K562 (cell line): Measurements from ENCODE around the gene AHNAK. TPM values are rescaled to one million over a fixed set of nuclear protein-coding genes. Genes with fewer than 3 reads are reported as not detected.

Source experiments
- ARID1B ChIP-seq: fragments of 450-650 bp; IDR thresholded peaks from 2 replicates; pipeline ENCODE4 v1.6.1; 2016; ENCODE audit warnings: antibody characterized with exemption, mild to moderate bottlenecking, inconsistent platforms
- ERF ChIP-seq: fragments of 450-650 bp; formaldehyde crosslinking; IDR thresholded peaks from 2 replicates; pipeline ENCODE4 v1.4.0; 2020; ENCODE audit warnings: mild to moderate bottlenecking, mixed read lengths
- FOXK2 ChIP-seq, 2 experiments: fragments of 450-650 bp; IDR thresholded peaks in 1 of 2; conservative IDR thresholded peaks in 1 of 2; 2 replicates each; pipeline ENCODE4 v1.6.1; 2016; ENCODE audit warnings: low read depth in 2 of 2, mild to moderate bottlenecking in 1 of 2
- KLF1 ChIP-seq: fragments of 450-650 bp; IDR thresholded peaks from 2 replicates; pipeline ENCODE4 v1.6.1; 2016; ENCODE audit warnings: missing genetic modification characterization, missing compliant biosample characterization
- NCOA1 ChIP-seq: fragments of 450-650 bp; IDR thresholded peaks from 2 replicates; pipeline ENCODE4 v1.6.1; 2016; ENCODE audit warnings: low read depth
- NRF1 ChIP-seq, 2 experiments: fragments of 450-650 bp; IDR thresholded peaks in 1 of 2; conservative IDR thresholded peaks in 1 of 2; 2 replicates each; pipeline ENCODE4 v1.6.1; 2014; ENCODE audit warnings: mild to moderate bottlenecking in 2 of 2
- POLR2A ChIP-seq: fragments of 450-650 bp; conservative IDR thresholded peaks from 2 replicates; pipeline ENCODE4 v1.6.1; 2016
- RBFOX2 ChIP-seq: fragments of 200-400 bp; formaldehyde crosslinking; IDR thresholded peaks from 2 replicates; pipeline ENCODE4 v1.6.1; 2017; ENCODE audit warnings: low read depth, mild to moderate bottlenecking, low read length, moderate library complexity
- SMAD1 ChIP-seq: fragments of 150-350 bp; IDR thresholded peaks from 2 replicates; pipeline ENCODE4 v1.6.1; 2014; ENCODE audit warnings: low read length, low read depth; ENCODE audit not compliant: partially characterized antibody
- STAG1 ChIP-seq: sonication (generic); formaldehyde crosslinking; IDR thresholded peaks from 2 replicates; pipeline ENCODE4 v1.5.0; 2020; ENCODE audit warnings: missing genetic modification reagents, borderline replicate concordance
- THRB ChIP-seq: fragments of 450-650 bp; formaldehyde crosslinking; conservative IDR thresholded peaks from 2 replicates; pipeline ENCODE4 v1.4.0; 2022; ENCODE audit warnings: mild to moderate bottlenecking, missing genetic modification characterization
- TOE1 ChIP-seq, 2 experiments: fragments of 450-650 bp in 1 of 2; sonication (generic) in 1 of 2; formaldehyde crosslinking in 1 of 2; IDR thresholded peaks; 2 replicates each; pipeline versions ENCODE4 v1.7.1 to v1.8.0; 2016 to 2022; ENCODE audit warnings: borderline replicate concordance in 2 of 2, mild to moderate bottlenecking in 2 of 2, antibody characterized with exemption in 1 of 2, inconsistent platforms in 1 of 2, low read depth in 1 of 2, missing genetic modification reagents in 1 of 2, moderate library complexity in 1 of 2
- U2AF2 ChIP-seq: fragments of 200-400 bp; formaldehyde crosslinking; optimal IDR thresholded peaks from 2 replicates; pipeline ENCODE3; 2017; ENCODE audit warnings: low read depth, mild to moderate bottlenecking, low read length
- XRCC5 ChIP-seq: fragments of 200-400 bp; formaldehyde crosslinking; IDR thresholded peaks from 2 replicates; pipeline ENCODE4 v1.6.1; 2017; ENCODE audit warnings: low read depth, mild to moderate bottlenecking, low read length
- ZBTB7A ChIP-seq: IDR thresholded peaks from 2 replicates; pipeline ENCODE4 v1.6.1; 2011; ENCODE audit warnings: low read depth, mild to moderate bottlenecking, low read length, moderate library complexity, borderline replicate concordance; ENCODE audit not compliant: control insufficient read depth
- ZEB2 ChIP-seq: fragments of 450-650 bp; IDR thresholded peaks from 2 replicates; pipeline ENCODE4 v1.6.1; 2016
- ZNF407 ChIP-seq: fragments of 450-650 bp; IDR thresholded peaks from 2 replicates; pipeline ENCODE4 v1.6.1; 2016; ENCODE audit warnings: low read depth
- ZNF445 ChIP-seq: fragments of 250-450 bp; sonication (Bioruptor Pico); IDR thresholded peaks from 2 replicates; pipeline ENCODE4 v1.4.0; 2020; ENCODE audit warnings: low read depth, mild to moderate bottlenecking, moderate library complexity
- ZNF79 ChIP-seq: fragments of 250-450 bp; sonication (Bioruptor Pico); IDR thresholded peaks from 2 replicates; pipeline ENCODE4 v1.4.0; 2020; ENCODE audit warnings: low read depth, mild to moderate bottlenecking, moderate library complexity
- polyA plus RNA-seq, 8 experiments: library from polyadenylated mRNA; depleted of rRNA in 4 of 8; stranded (reverse) in 5 of 8; unstranded in 3 of 8; fragments of >200 nt; fragmentation: Nextera tagmentation in 2 of 8; fragmentation: Illumina TruSeq in 1 of 8; extraction: Ambion mirVana in 2 of 8; extraction: Trizol in 1 of 8; gene quantifications; 2 replicates each; pipeline versions ENCODE4 v1.2.1 to v1.2.3, GENCODE V29; 2011 to 2014; ENCODE audit warnings: inconsistent platforms in 1 of 8, missing spikeins in 1 of 8
- total RNA-seq, 7 experiments: library from RNA; depleted of rRNA in 6 of 7; stranded (reverse); fragments of >200 nt in 6 of 7; fragmentation: Illumina TruSeq in 2 of 7; extraction: Trizol in 2 of 7; gene quantifications; 2 replicates each; pipeline versions ENCODE4 v1.2.1 to v1.2.3, GENCODE V29; 2011 to 2021; ENCODE audit warnings: low replicate concordance in 1 of 7

The AHNAK gene
- total and polyA plus RNA-seq, 9 of the 15 experiments (the other 6 are each of a cell fraction or from before 2014, with no cell fraction given): 1.5 to 89.7 (median 45.0) TPM

- TF ChIP-seq RBFOX2 (peak; percentile 39; the same call in 1 of the 2 replicates), STAG1 (CRISPR knock-in tag) (no peak), ARID1B (peak; percentile 77), NCOA1 (peak; percentile 56; the same call in 1 of the 2 replicates), ZBTB7A (peak; percentile 74; the same call in 1 of the 2 replicates), XRCC5 (peak; percentile 50; the same call in 1 of the 2 replicates), ZNF445 (CRISPR knock-in tag) (no peak), KLF1 (peak; percentile 95), ERF (no peak), FOXK2 (conservative IDR thresholded peaks at IDR 0.05 in 1 of 2, IDR thresholded peaks at IDR 0.05 in 1 of 2; ENCODE audit: low read depth in 2 of 2) (peak; percentile 98 to 99), SMAD1 (no peak), ZNF407 (peak; percentile 47; the same call in 1 of the 2 replicates), ZEB2 (peak; percentile 85), NRF1 (conservative IDR thresholded peaks at IDR 0.05 in 1 of 2, IDR thresholded peaks at IDR 0.05 in 1 of 2) (peak; percentile 50 to 53), THRB (CRISPR knock-in tag) (peak; percentile 93), U2AF2 (no peak), TOE1 (IDR thresholded peaks at IDR 0.05; ENCODE audit: borderline replicate concordance) (peak; percentile 77), TOE1 (CRISPR knock-in tag; IDR thresholded peaks at IDR 0.05; ENCODE audit: borderline replicate concordance, low read depth) (no peak), POLR2A (peak; percentile 48; the same call in 1 of the 2 replicates), ZNF79 (CRISPR knock-in tag) (no peak)
Measured at GRCh38 chr11:62553080-62553838, 6.7 kb upstream of the AHNAK start (continued).
